Transverse colon (tissue), 4 donors: Measurements from ENCODE around the gene ZNF423.

Experiments
- CTCF ChIP-seq, 5 experiments: fragments of 200-600 bp in 3 of 5; fragments of 450-650 bp in 2 of 5; sonication (generic) in 3 of 5; IDR thresholded peaks; 1 replicate in 2 of 5; 2 replicates in 3 of 5; pipeline ENCODE4 v1.5.1; 2016 to 2017; ENCODE audit warnings: antibody characterized with exemption in 5 of 5, inconsistent platforms in 3 of 5, mild to moderate bottlenecking in 2 of 5, moderate library complexity in 1 of 5
- POLR2A ChIP-seq: fragments of 450-650 bp; IDR thresholded peaks from one replicate; pipeline ENCODE4 v1.6.1; 2016; ENCODE audit warnings: antibody characterized with exemption, mild to moderate bottlenecking, moderate library complexity
- POLR2AphosphoS5 ChIP-seq, 3 donors: sonication (generic); formaldehyde crosslinking; IDR thresholded peaks; one replicate each; pipeline ENCODE4 v1.6.1; 2016; ENCODE audit warnings: antibody characterized with exemption in 3 of 3

- no peak for TF ChIP-seq CTCF (IDR thresholded peaks at IDR 0.05)
- no peak for TF ChIP-seq POLR2A
- no peak for TF ChIP-seq POLR2AphosphoS5 (IDR thresholded peaks at IDR 0.05)
Observed at GRCh38 chr16:49836668-49837067, 19.2 kb downstream of the ZNF423 start.
